GM12878 (cell line): ENCODE results near the gene P2RX2.

ENCODE experiments used
- FOS ChIP-seq: IDR thresholded peaks from 3 replicates; pipeline ENCODE4 v1.6.1; 2011; ENCODE audit warnings: borderline replicate concordance; ENCODE audit not compliant: insufficient read length; ENCODE audit errors: extremely low read depth
- NFYB ChIP-seq: IDR thresholded peaks from 2 replicates; pipeline ENCODE4 v1.6.1; 2011; ENCODE audit warnings: low read depth, mild to moderate bottlenecking, low read length, improper control_type of control experiment, moderate library complexity; ENCODE audit not compliant: insufficient read depth
- RAD21 ChIP-seq: IDR thresholded peaks from 2 replicates; pipeline ENCODE4 v1.6.1; 2011; ENCODE audit warnings: mild to moderate bottlenecking, low read depth, low read length, moderate library complexity; ENCODE audit not compliant: insufficient read depth
- YY1 ChIP-seq: IDR thresholded peaks from 2 replicates; pipeline ENCODE4 v1.6.1; 2011; ENCODE audit warnings: low read depth, mild to moderate bottlenecking, low read length
- TF ChIP-seq, protein P1 (sequence below): IDR thresholded peaks from 2 replicates; pipeline ENCODE4 v1.6.1; 2012; ENCODE audit warnings: low read depth, low read length, improper control_type of control experiment
- TF ChIP-seq, protein P2 (sequence below), 3 experiments: IDR thresholded peaks in 2 of 3; conservative IDR thresholded peaks in 1 of 3; 2 replicates each; pipeline ENCODE4 v1.5.1; 2011; ENCODE audit warnings: low read depth in 3 of 3, low read length in 3 of 3, mild to moderate bottlenecking in 3 of 3, control low read depth in 2 of 3, moderate library complexity in 2 of 3, inconsistent platforms in 1 of 3, mixed read lengths in 1 of 3; ENCODE audit not compliant: control insufficient read depth in 2 of 3, insufficient read depth in 1 of 3; ENCODE audit errors: extremely low read depth in 1 of 3
- TF ChIP-seq, protein P3 (sequence below): fragments of 450-650 bp; formaldehyde crosslinking; IDR thresholded peaks from 2 replicates; pipeline ENCODE4 v1.4.0; 2022; ENCODE audit warnings: mild to moderate bottlenecking, moderate library complexity
- TF ChIP-seq, protein P4 (sequence below): IDR thresholded peaks from 2 replicates; pipeline ENCODE4 v1.6.1; 2011; ENCODE audit warnings: low read depth, mild to moderate bottlenecking, low read length, moderate library complexity, borderline replicate concordance; ENCODE audit errors: extremely low read depth

DNA sequence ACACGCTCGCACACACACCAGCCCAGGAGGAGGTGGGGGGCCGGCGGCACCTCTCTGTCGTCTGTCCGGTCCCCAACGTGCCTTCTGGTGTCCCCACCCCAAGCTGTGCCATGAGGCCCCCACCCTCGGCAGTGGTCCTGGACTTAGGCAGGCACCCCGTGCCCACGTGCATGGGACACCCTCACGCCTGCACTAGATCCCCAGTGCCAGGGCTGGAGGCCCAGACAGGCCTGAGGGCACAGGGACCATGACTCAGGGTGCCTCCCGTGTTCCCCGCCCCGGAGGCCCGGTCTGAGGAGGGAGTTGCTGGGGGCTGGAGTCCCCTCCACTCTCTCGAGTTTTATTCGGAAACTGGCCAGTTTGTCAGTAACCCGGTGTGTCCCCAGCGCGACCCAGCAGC is 47.0 kb upstream of the P2RX2 start:
- TF ChIP-seq, protein P1, sequence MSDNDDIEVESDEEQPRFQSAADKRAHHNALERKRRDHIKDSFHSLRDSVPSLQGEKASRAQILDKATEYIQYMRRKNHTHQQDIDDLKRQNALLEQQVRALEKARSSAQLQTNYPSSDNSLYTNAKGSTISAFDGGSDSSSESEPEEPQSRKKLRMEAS = no peak
- TF ChIP-seq, protein P2, sequence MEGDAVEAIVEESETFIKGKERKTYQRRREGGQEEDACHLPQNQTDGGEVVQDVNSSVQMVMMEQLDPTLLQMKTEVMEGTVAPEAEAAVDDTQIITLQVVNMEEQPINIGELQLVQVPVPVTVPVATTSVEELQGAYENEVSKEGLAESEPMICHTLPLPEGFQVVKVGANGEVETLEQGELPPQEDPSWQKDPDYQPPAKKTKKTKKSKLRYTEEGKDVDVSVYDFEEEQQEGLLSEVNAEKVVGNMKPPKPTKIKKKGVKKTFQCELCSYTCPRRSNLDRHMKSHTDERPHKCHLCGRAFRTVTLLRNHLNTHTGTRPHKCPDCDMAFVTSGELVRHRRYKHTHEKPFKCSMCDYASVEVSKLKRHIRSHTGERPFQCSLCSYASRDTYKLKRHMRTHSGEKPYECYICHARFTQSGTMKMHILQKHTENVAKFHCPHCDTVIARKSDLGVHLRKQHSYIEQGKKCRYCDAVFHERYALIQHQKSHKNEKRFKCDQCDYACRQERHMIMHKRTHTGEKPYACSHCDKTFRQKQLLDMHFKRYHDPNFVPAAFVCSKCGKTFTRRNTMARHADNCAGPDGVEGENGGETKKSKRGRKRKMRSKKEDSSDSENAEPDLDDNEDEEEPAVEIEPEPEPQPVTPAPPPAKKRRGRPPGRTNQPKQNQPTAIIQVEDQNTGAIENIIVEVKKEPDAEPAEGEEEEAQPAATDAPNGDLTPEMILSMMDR (IDR thresholded peaks at IDR 0.05 in 2 of 3, conservative IDR thresholded peaks at IDR 0.05 in 1 of 3; ENCODE audit: control insufficient read depth in 2 of 3, extremely low read depth in 1 of 3, insufficient read depth in 1 of 3, low read depth in 3 of 3, low read length in 3 of 3) = no peak
- TF ChIP-seq, protein P3, sequence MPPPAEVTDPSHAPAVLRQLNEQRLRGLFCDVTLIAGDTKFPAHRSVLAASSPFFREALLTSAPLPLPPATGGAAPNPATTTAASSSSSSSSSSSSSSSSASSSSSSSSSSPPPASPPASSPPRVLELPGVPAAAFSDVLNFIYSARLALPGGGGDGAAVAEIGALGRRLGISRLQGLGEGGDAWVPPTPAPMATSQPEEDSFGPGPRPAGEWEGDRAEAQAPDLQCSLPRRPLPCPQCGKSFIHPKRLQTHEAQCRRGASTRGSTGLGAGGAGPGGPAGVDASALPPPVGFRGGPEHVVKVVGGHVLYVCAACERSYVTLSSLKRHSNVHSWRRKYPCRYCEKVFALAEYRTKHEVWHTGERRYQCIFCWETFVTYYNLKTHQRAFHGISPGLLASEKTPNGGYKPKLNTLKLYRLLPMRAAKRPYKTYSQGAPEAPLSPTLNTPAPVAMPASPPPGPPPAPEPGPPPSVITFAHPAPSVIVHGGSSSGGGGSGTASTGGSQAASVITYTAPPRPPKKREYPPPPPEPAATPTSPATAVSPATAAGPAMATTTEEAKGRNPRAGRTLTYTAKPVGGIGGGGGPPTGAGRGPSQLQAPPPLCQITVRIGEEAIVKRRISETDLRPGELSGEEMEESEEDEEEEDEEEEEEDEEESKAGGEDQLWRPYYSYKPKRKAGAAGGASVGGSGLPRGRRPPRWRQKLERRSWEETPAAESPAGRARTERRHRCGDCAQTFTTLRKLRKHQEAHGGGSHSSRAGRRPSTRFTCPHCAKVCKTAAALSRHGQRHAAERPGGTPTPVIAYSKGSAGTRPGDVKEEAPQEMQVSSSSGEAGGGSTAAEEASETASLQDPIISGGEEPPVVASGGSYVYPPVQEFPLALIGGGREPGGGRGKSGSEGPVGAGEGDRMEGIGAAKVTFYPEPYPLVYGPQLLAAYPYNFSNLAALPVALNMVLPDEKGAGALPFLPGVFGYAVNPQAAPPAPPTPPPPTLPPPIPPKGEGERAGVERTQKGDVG (CRISPR knock-in tag) = no peak
- TF ChIP-seq, protein P4, sequence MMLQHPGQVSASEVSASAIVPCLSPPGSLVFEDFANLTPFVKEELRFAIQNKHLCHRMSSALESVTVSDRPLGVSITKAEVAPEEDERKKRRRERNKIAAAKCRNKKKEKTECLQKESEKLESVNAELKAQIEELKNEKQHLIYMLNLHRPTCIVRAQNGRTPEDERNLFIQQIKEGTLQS = no peak
- TF ChIP-seq RAD21 = no peak
- no peak for TF ChIP-seq NFYB
- TF ChIP-seq FOS = no peak
- TF ChIP-seq YY1 = no peak
